ENCODE measurements around the gene PRAMEF26.
"Not testable (repeated sequence)": the region's sequence is repeated elsewhere in the genome, so short reads cannot be mapped to it uniquely, and the experiment has no call there.

Gene PRAMEF26

GRCh38 chr1:13155909-13156308, at the start of gene PRAMEF26:
Gene PRAMEF26 (minus strand): TSS chr1:13156009. CDS start chr1:13153095, 2,914 bp downstream.
- DNase-seq: not testable (repeated sequence)

- not testable (repeated sequence) for DNase-seq
These were observed 45.5 kb upstream of the PRAMEF26 start, which contains the start of gene PRAMEF13 for GRCh38 chr1:13201309-13201708. Gene PRAMEF13 (minus strand): TSS chr1:13201409. CDS start chr1:13199589, 1,820 bp downstream.

DNA sequence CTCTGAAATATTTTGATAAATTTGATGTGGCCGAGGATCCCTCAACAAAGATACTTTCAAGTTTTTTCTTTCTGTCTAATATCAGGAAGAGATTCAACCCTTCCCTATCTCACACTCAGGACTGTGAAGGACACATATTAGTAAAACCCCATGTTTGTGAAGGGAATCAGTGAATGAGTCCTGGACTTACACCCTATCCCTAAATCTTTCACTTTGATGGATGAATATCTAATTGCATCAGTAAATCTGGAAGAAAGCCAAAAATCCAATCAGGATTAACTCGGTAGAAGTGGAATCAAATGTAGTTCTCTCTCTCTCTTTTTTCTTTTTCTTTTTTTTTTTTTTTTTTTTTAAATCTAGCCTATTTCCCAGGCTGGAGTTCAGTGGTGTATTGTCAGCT, 15.7 kb upstream of the PRAMEF26 start, which contains the start of gene PRAMEF9:
PRAMEF9 (plus strand) TSS at position 301 of the 400 bp plus-strand sequence. CDS start 3,433 bp downstream, outside the sequence.
- not testable (repeated sequence) for DNase-seq

DNA sequence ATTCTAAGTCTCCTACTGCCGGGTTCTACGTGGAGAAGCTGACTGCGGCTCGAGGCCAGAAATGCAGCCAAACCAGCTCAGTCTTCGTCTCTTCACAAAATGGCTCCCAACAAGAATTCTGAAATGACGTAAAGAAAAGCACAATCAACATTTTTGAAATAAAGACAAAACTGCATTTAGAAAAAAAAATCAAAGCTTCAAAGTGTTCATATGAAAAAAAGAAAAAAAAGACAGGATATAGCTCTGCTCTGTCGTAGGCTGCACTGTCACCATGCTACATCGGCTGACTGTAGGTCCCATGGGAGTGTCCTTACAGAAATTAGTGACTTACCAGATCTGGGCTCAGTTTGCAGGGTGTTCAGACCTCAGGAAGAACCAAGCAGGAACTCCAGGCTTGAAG, 9.7 kb upstream of the PRAMEF26 start, which contains the start of gene HNRNPCL4:
HNRNPCL4 (minus strand) TSS at position 101 of the 400 bp plus-strand sequence. CDS start 164 bp downstream, outside the sequence.
- DNase-seq: not testable (repeated sequence)

- not testable (repeated sequence) for DNase-seq
These were observed 39.1 kb downstream of the PRAMEF26 start, which contains the start of gene HNRNPCL2 for GRCh38 chr1:13116754-13117153. Gene HNRNPCL2 (minus strand): TSS chr1:13116854. CDS start chr1:13116400, 454 bp downstream.

All from NCI-H1092 (cell line).